Fibroblast of lung (primary cell): ENCODE data around the gene MYO5B.

Source experiments
- EZH2 ChIP-seq: IDR thresholded peaks from 2 replicates; pipeline ENCODE4 v1.5.1; 2012; ENCODE audit warnings: low read length, control low read depth, mild to moderate bottlenecking; ENCODE audit errors: missing control alignments
- TF ChIP-seq, protein P1 (sequence below), 2 donors: IDR thresholded peaks in 1 of 2; conservative IDR thresholded peaks in 1 of 2; 1 replicate in 1 of 2; 2 replicates in 1 of 2; pipeline ENCODE4 v1.5.1; 2011 to 2012; ENCODE audit warnings: low read length in 2 of 2, control low read depth in 1 of 2, inconsistent platforms in 1 of 2, low read depth in 1 of 2, mild to moderate bottlenecking in 1 of 2

DNA sequence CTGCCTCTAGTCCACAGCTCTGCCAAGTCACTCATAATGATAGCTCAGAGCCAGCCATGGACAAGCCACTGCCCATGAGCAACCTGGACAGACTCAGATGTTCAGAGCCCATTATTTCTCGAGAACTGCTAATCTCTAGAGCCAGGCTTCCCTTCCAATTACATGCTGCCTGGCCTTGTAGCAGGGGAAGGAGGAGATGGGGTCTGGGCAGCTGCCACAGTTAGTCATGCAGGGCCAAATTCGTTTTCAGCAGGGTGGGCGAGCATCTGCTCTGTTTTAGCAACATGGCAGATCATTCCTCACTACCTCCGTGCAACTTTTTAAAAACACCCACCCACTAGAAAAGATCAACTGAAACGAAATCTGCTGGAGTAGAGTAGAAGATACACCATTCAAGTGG, 141.8 kb downstream of the MYO5B start:
- TF ChIP-seq, protein P1, sequence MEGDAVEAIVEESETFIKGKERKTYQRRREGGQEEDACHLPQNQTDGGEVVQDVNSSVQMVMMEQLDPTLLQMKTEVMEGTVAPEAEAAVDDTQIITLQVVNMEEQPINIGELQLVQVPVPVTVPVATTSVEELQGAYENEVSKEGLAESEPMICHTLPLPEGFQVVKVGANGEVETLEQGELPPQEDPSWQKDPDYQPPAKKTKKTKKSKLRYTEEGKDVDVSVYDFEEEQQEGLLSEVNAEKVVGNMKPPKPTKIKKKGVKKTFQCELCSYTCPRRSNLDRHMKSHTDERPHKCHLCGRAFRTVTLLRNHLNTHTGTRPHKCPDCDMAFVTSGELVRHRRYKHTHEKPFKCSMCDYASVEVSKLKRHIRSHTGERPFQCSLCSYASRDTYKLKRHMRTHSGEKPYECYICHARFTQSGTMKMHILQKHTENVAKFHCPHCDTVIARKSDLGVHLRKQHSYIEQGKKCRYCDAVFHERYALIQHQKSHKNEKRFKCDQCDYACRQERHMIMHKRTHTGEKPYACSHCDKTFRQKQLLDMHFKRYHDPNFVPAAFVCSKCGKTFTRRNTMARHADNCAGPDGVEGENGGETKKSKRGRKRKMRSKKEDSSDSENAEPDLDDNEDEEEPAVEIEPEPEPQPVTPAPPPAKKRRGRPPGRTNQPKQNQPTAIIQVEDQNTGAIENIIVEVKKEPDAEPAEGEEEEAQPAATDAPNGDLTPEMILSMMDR (conservative IDR thresholded peaks at IDR 0.05 in 1 of 2, IDR thresholded peaks at IDR 0.05 in 1 of 2; ENCODE audit: low read depth in 1 of 2, low read length in 2 of 2) = no peak
- no peak for TF ChIP-seq EZH2
